GM19023 (cell line): ENCODE results near the gene UMODL1.

Source experiments
- ATAC-seq: cut with Tn5 transposase; IDR thresholded peaks from one replicate; pipeline ENCODE4 v1.9.1; 2021; ENCODE audit warnings: mild to moderate bottlenecking, moderate library complexity; ENCODE audit not compliant: unreplicated experiment

UMODL1 gene

GRCh38 chr21:42095581-42095980 lies 24.5 kb downstream of the UMODL1 start:
- no peak for ATAC-seq

GRCh38 chr21:42096566-42096965 lies 25.4 kb downstream of the UMODL1 start:
- ATAC-seq: no peak

DNA sequence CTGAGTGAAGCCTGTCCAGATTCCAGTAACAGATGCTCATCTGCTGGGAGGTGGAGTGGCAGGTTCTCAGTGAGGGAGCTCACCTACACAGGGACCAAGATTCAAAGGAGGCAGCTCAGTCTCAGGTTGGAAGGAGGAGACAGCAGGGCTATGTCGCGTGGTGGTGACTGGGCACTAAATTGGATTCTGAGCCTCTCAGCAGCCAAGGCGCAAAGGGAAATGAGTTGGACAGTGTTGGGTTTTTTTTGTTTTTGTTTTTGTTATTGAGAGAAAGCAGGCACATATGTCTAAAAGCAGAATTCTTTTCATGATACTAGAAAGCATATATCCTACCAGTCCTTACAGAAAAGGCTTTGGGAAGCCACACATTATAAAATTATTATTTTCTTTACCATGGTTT lies 26.2 kb downstream of the UMODL1 start:
- no peak for ATAC-seq

- no peak for ATAC-seq
Measured at GRCh38 chr21:42097860-42098454, 26.8 kb downstream of the UMODL1 start.

GRCh38 chr21:42098957-42099505 lies 27.9 kb downstream of the UMODL1 start:
- no peak for ATAC-seq

DNA sequence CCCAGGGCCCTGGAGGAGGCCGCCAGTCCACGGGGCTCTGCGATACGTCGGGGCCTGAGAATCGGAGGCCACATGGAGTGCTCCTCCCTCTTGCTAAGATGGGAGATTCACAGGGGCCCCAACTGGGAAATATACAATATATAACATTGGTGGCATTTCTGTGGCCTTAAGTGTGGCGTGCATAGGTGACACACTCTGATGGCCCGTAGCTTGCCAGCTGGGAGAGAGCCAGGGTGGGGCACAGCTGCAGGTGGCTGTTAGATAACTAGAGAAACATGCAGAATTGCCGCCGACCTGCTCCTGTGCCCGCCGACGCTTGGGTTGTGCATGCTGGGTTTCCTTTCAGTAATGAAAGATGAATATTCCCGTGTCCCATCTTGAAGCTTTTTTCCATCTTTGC lies 30.1 kb downstream of the UMODL1 start:
- no peak for ATAC-seq

GRCh38 chr21:42102076-42102475 lies 31.0 kb downstream of the UMODL1 start:
- no peak for ATAC-seq

DNA sequence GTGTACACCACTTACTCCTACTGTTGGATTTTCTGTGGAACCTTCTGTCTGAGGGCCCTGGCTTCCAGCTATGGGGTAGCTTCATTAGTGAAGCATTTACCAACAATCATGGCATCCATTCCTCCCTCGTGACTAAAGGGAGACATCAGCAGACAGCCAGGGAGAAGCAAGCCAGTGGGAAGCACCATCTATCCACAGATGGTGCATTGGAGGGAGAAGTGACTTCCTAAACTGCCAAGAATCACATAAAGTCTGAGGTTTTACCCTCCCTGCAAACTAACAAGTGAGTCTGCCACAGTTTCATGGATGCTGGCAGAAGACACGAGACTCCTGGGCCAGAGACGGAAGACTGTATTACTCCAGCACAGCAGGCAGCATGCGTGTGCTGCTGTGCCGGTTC lies 31.4 kb downstream of the UMODL1 start:
- no peak for ATAC-seq

- ATAC-seq: no peak
Measured at GRCh38 chr21:42102991-42103390, 31.9 kb downstream of the UMODL1 start.

- no peak for ATAC-seq
Measured at GRCh38 chr21:42103843-42104242, 32.7 kb downstream of the UMODL1 start.

DNA sequence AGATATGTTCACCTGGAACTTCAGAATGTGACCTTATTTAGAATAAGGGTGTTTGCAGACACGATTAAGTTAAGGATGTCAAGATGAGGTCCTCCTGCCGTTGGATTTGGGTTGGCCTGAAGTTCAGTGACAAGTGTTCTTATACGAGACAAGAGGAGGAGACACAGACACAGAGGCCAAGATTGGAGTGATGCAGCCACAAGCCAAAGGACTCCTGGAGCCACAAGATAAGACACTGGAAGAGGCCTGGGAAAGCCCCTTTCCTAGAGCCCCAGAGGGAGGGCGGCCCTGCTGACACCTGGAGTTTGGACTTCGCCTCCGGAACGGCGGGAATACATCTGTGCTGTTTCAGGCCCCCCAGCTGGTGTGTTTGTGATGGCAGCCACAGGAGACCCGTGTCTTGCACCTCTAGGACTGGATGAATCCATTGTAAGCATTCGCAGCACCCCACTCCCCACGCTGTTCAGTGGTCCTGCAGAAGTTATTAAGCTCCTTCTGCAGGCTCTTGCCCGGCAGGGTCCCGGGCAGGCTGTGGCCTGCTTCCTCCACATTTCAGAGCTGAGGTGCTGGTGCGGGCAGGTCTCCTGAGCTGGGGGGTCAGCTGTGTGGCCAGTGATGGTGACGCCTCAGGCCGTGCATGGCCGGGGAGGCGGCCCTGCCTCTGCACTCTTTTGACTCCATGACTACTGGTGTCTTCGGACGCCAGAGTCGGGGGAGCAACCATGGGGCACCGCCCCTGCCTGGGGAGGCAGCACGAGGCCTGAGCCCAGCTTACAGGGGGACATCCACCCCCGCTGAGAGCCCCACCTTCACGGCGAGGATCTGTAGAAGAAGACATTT lies 34.6 kb downstream of the UMODL1 start:
- no peak for ATAC-seq

- no peak for ATAC-seq
Measured at GRCh38 chr21:42106425-42106824, 35.3 kb downstream of the UMODL1 start.

- peak; percentile 8 for ATAC-seq
Measured at GRCh38 chr21:42107177-42107880, 36.2 kb downstream of the UMODL1 start.

DNA sequence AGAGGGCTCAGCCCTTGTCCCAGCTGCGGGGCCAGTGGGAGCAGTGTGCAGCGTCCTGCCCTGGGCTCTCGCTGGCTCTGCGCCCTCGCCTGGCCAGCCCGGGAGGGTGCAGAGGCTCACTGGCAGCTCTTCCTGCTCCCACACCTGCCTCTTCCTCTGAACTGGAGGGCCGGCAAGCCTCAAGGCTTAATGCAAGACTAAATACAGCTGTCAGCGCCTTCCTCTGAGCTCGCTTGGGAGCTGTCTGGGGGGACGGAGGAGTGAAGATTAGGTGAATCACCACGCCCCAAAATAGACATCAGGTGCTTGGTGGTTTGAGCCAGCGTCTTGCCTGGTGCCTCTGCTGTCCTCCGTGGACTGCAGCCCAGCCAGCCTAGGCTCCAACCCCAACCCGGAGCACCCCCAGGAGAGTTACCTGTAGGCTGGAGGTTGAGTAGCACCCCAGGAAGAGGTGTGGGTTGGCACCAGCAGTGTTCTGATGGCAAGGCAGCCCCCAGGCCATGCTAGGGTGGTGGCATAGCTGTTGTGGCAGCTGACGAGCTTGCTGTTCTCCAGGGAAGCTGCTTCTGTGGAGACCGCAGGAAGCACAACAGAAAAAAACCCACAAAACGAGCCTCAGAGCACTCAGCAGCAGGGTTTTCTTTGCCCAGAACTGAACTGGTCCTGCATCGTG lies 36.9 kb downstream of the UMODL1 start:
- peak; percentile 88 for ATAC-seq

DNA sequence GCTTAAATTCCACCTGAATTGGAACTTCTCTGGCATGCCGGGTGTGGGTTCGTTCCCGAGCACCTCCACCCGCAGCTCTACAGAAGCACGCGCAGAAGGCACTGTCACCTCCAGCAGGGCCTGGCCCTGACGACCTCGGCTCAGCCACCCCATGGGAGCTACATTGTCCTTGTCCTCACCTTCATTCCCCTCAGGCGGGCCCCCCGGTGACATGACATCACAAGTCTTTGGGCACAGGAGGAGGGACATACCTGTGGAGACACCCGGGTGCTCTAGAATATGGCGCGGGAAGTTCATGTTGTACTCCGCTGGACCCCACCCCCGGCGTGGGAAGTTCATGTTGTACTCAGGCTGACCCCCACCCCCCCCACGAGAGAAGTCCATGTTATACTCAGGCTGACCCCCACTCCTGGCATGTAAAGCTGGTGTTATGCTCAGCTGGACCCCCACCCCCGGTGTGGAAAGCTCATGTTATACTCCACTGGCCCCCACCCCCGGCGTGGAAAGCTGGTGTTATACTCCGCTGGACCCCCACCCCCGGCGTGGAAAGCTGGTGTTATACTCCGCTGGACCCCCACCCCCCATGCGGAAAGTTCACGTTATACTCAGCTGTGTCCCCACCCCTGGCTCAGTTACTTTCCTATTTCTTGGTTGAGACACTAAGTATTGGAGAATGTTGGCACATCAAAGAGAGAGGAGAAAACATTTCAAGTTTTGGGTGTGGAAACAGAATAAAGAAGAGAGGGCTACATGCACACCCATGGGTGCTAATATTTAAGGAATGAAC lies 37.6 kb downstream of the UMODL1 start:
- ATAC-seq: peak; percentile 4

- ATAC-seq: no peak
Measured at GRCh38 chr21:42109473-42109872, 38.4 kb downstream of the UMODL1 start.

- no peak for ATAC-seq
Measured at GRCh38 chr21:42109873-42110525, 38.9 kb downstream of the UMODL1 start.

- ATAC-seq: no peak
Measured at GRCh38 chr21:42110691-42111469, 39.8 kb downstream of the UMODL1 start.

DNA sequence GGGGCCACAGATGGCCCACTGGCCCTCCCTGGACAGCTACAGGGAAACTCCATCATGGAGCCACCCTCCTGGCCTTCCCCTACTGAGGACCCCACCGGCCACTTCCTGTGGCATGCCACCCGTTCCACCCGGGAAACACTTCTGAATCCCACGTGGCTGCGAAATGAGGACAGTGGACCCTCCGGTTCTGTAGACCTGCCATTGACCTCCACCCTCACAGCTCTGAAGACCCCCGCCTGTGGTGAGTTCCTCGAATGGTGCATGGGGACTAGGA lies 40.3 kb downstream of the UMODL1 start:
- ATAC-seq: no peak
